ENCODE results near the gene LRP1.

LRP1 gene

GRCh38 chr12:57207731-57208630 is 79.7 kb downstream of the LRP1 start:
- in situ Hi-C loops (cut with MboI; ENCODE audit: low sequenced_read_pairs), result no loop called here

- in situ Hi-C loops (cut with MboI; ENCODE audit: low sequenced_read_pairs), result no loop called here
Measured at GRCh38 chr12:57208631-57209282, 80.5 kb downstream of the LRP1 start.

- in situ Hi-C loops (cut with MboI; ENCODE audit: low sequenced_read_pairs), result no loop called here
Measured at GRCh38 chr12:57209916-57210315, 81.6 kb downstream of the LRP1 start.

GRCh38 chr12:57210461-57210860 is 82.2 kb downstream of the LRP1 start:
- in situ Hi-C loops (cut with MboI; ENCODE audit: low sequenced_read_pairs), result no loop called here

- in situ Hi-C loops (cut with MboI; ENCODE audit: low sequenced_read_pairs), result no loop called here
Measured at GRCh38 chr12:57210926-57211692, 82.8 kb downstream of the LRP1 start.

GRCh38 chr12:57211791-57212700 is 83.8 kb downstream of the LRP1 start:
- in situ Hi-C loops (cut with MboI; ENCODE audit: low sequenced_read_pairs), result no loop called here

- in situ Hi-C loops (cut with MboI; ENCODE audit: low sequenced_read_pairs), result no loop called here
Measured at GRCh38 chr12:57212701-57213057, 84.4 kb downstream of the LRP1 start.

GRCh38 chr12:57213058-57213715 is 84.9 kb downstream of the LRP1 start:
- in situ Hi-C loops (cut with MboI; ENCODE audit: low sequenced_read_pairs), result no loop called here

GRCh38 chr12:57213763-57214397 is 85.6 kb downstream of the LRP1 start:
- in situ Hi-C loops (cut with MboI; ENCODE audit: low sequenced_read_pairs), result no loop called here

GRCh38 chr12:57214398-57214781 is 86.1 kb downstream of the LRP1 start:
- in situ Hi-C loops (cut with MboI; ENCODE audit: low sequenced_read_pairs), result no loop called here

- in situ Hi-C loops (cut with MboI; ENCODE audit: low sequenced_read_pairs), result no loop called here
Measured at GRCh38 chr12:57215065-57215464, 86.8 kb downstream of the LRP1 start.

GRCh38 chr12:57215668-57216013 is 87.4 kb downstream of the LRP1 start:
- in situ Hi-C loops (cut with MboI; ENCODE audit: low sequenced_read_pairs), result no loop called here

GRCh38 chr12:57216014-57216911 is 88.0 kb downstream of the LRP1 start, which contains the start of gene NXPH4:
NXPH4 (plus strand) TSS chr12:57216794; CDS start chr12:57216970, 176 bp downstream.
- in situ Hi-C loops (cut with MboI; ENCODE audit: low sequenced_read_pairs), result no loop called here

- in situ Hi-C loops (cut with MboI; ENCODE audit: low sequenced_read_pairs), result no loop called here
Measured at GRCh38 chr12:57216921-57217879, 88.9 kb downstream of the LRP1 start.

- in situ Hi-C loops (cut with MboI; ENCODE audit: low sequenced_read_pairs), result no loop called here
Measured at GRCh38 chr12:57218030-57218853, 90.0 kb downstream of the LRP1 start.

- in situ Hi-C loops (cut with MboI; ENCODE audit: low sequenced_read_pairs), result no loop called here
Measured at GRCh38 chr12:57219205-57219992, 91.1 kb downstream of the LRP1 start.

All from hTERT RPE-1 (cell line).